ENCODE data around the gene CLEC4M. TPM values are rescaled to one million over a fixed set of nuclear protein-coding genes. Genes with fewer than 3 reads are reported as not detected.
"Not testable (repeated sequence)": the region's sequence is repeated elsewhere in the genome, so short reads cannot be mapped to it uniquely, and the experiment has no call there.

CLEC4M gene
- total RNA-seq, 2 donors from 2014 or later = not detected

GRCh38 chr19:7808108-7808507 is 45.1 kb downstream of the CLEC4M start:
- no peaks in the 10 kb centered on the region for H3K27me3 ChIP-seq (replicated peaks; ENCODE audit: insufficient read depth)
- DNase-seq (ENCODE audit: low spot score) (no peak), ATAC-seq (ENCODE audit: insufficient number of reproducible peaks, low FRiP score, low read depth) (no peak)

DNA sequence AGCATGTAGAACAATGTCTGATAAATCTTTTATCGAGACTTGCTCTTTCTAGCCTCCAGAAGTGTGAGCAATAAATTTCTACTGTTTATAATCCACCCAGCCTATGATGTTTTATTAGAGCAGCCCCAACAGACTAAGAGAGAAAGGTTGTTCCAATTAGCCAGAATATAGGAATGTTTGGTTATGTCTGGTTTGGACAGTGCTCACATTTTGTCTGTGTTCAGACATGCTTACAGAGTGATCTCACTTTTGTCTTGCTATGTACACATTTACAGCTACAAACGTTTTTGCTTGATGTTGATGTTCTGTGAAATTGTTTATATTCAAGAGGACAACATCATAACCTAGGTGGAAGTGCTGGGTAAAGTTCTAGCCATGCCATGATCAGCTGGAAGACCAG is 48.9 kb downstream of the CLEC4M start:
- Histone ChIP-seq H3K36me3 (no peaks in the 10 kb centered on the region), H3K27me3 (replicated peaks; ENCODE audit: insufficient read depth) (no peaks in the 10 kb centered on the region), H3K4me3 (no peak overlapping the region), H3K9me3 (peaks cover 14% of the 10 kb centered on the region), H3K4me1 (ENCODE audit: control insufficient read depth in 1 of 2, low read depth in 2 of 2) (no peaks in the 10 kb centered on the region), H3K27ac (no peak overlapping the region)
- TF ChIP-seq, protein P1, sequence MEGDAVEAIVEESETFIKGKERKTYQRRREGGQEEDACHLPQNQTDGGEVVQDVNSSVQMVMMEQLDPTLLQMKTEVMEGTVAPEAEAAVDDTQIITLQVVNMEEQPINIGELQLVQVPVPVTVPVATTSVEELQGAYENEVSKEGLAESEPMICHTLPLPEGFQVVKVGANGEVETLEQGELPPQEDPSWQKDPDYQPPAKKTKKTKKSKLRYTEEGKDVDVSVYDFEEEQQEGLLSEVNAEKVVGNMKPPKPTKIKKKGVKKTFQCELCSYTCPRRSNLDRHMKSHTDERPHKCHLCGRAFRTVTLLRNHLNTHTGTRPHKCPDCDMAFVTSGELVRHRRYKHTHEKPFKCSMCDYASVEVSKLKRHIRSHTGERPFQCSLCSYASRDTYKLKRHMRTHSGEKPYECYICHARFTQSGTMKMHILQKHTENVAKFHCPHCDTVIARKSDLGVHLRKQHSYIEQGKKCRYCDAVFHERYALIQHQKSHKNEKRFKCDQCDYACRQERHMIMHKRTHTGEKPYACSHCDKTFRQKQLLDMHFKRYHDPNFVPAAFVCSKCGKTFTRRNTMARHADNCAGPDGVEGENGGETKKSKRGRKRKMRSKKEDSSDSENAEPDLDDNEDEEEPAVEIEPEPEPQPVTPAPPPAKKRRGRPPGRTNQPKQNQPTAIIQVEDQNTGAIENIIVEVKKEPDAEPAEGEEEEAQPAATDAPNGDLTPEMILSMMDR (IDR thresholded peaks at IDR 0.05) = no peak
- DNase-seq (ENCODE audit: low spot score) (no peak), ATAC-seq (ENCODE audit: insufficient number of reproducible peaks, low FRiP score, low read depth) (no peak)

More at GRCh38 chr19:7808108-7808507, 45.1 kb downstream of the CLEC4M start:
- H3K36me3 ChIP-seq = no peaks in the 10 kb centered on the region
- no peak overlapping the region for H3K27ac ChIP-seq
- no peaks in the 10 kb centered on the region for H3K4me1 ChIP-seq (ENCODE audit: control insufficient read depth in 1 of 2, low read depth in 2 of 2)
- H3K9me3 ChIP-seq = peaks cover 14% of the 10 kb centered on the region
- H3K4me3 ChIP-seq = no peak overlapping the region
- TF ChIP-seq, protein P1 (IDR thresholded peaks at IDR 0.05) = no peak

DNA sequence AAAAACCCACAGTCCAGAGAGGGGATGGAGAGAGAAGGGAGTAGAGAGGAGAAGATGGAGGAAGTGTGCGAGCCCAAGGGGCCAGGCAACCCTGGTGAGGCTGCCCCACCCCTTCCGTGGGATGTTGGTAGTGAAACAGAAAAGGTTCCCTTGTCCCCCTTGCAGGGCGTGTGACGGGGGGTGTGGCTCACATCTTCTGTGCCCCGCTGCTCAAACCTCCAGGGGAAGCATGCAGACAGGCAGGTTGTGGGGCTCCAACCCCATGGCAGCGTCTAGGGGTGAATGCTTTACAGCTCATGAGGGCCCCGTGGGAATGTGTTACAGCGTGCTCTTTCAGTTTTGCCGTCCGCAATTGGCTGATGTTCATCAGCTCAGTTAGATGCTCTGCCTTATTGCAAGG is 52.3 kb downstream of the CLEC4M start:
- H3K36me3 ChIP-seq = no peaks in the 10 kb centered on the region
- TF ChIP-seq, protein P1 (IDR thresholded peaks at IDR 0.05) = no peak
- H3K27ac ChIP-seq = no peak overlapping the region
- H3K4me3 ChIP-seq = no peak overlapping the region
- H3K9me3 ChIP-seq = peaks cover 17% of the 10 kb centered on the region
- H3K27me3 ChIP-seq (replicated peaks; ENCODE audit: insufficient read depth) = no peaks in the 10 kb centered on the region
- ATAC-seq (ENCODE audit: insufficient number of reproducible peaks, low FRiP score, low read depth) = no peak
- no peak for DNase-seq (ENCODE audit: low spot score)
- no peaks in the 10 kb centered on the region for H3K4me1 ChIP-seq (ENCODE audit: control insufficient read depth in 1 of 2, low read depth in 2 of 2)

DNA sequence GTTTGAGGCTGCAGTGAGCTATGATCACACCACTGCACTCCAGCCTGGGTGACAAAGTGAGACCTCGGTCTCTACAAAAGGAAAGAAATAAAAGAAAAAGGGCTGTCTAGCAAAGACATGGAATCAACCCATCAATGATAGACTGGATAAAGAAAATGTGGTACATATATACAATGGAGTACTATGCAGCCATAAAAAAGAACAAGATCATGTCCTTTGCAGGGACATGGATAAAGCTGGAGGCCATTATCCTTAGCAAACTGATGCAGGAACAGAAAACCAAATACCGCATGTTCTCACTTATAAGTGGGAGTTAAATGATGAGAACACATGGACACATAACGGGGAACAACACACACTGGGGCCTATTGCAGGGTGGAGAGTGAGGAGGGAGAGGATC is 53.0 kb downstream of the CLEC4M start:
- not testable (repeated sequence) for H3K4me3 ChIP-seq; ATAC-seq (ENCODE audit: insufficient number of reproducible peaks, low FRiP score, low read depth); H3K27me3 ChIP-seq (replicated peaks; ENCODE audit: insufficient read depth); H3K4me1 ChIP-seq (ENCODE audit: control insufficient read depth in 1 of 2, low read depth in 2 of 2); DNase-seq (ENCODE audit: low spot score); H3K36me3 ChIP-seq; H3K27ac ChIP-seq
- peaks cover 17% of the 10 kb centered on the region for H3K9me3 ChIP-seq

DNA sequence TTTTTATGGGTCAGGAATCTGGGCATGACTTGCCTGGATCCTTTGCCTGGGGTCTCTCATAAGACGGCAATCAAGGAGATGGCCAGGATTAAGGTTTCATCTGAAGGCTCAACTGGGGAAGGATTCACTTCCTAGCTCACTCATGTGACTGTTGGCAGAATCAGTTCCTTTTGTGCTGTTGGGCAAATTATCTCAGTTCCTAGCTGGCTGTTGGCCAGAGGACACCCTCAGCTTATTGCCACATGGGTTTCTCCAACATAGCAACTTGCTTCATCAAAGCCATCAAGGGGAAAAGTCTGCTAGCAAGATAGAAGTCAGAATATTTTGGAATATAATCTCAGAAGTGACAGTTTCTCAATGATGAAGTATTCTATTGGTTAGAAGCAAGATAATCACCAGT is 54.8 kb downstream of the CLEC4M start:
- no peaks in the 10 kb centered on the region for H3K27me3 ChIP-seq (replicated peaks; ENCODE audit: insufficient read depth)

GRCh38 chr19:7818806-7819205 is 55.8 kb downstream of the CLEC4M start:
- Histone ChIP-seq H3K27me3 (replicated peaks; ENCODE audit: insufficient read depth) (no peaks in the 10 kb centered on the region), H3K4me3 (no peak overlapping the region), H3K36me3 (no peaks in the 10 kb centered on the region), H3K4me1 (ENCODE audit: control insufficient read depth in 1 of 2, low read depth in 2 of 2) (no peaks in the 10 kb centered on the region), H3K9me3 (peaks cover 3% of the 10 kb centered on the region), H3K27ac (no peak overlapping the region)
- DNase-seq (ENCODE audit: low spot score) = no peak
- ATAC-seq (ENCODE audit: insufficient number of reproducible peaks, low FRiP score, low read depth) = no peak
- TF ChIP-seq, protein P1 (IDR thresholded peaks at IDR 0.05) = no peak

More for the DNA sequence above, 54.8 kb downstream of the CLEC4M start:
- ATAC-seq (ENCODE audit: insufficient number of reproducible peaks, low FRiP score, low read depth) (no peak), DNase-seq (ENCODE audit: low spot score) (no peak)
- TF ChIP-seq, protein P1 (IDR thresholded peaks at IDR 0.05) = no peak
- Histone ChIP-seq H3K9me3 (peaks cover 3% of the 10 kb centered on the region), H3K4me3 (no peak overlapping the region), H3K4me1 (ENCODE audit: control insufficient read depth in 1 of 2, low read depth in 2 of 2) (no peaks in the 10 kb centered on the region), H3K36me3 (no peaks in the 10 kb centered on the region), H3K27ac (no peak overlapping the region)
